ENCODE measurements around the gene REX1BD.
"Not testable (repeated sequence)": the region's sequence is repeated elsewhere in the genome, so short reads cannot be mapped to it uniquely, and the experiment has no call there.

REX1BD gene

GRCh38 chr19:18580311-18580710 is 8.3 kb upstream of the REX1BD start:
- no peak for DNase-seq

GRCh38 chr19:18586306-18586705 is 2.3 kb upstream of the REX1BD start:
- DNase-seq: no peak

- DNase-seq: no peak
These were observed 1.0 kb upstream of the REX1BD start for GRCh38 chr19:18587561-18587960.

- no peak for DNase-seq
These were observed 512 bp upstream of the REX1BD start for GRCh38 chr19:18587962-18588610.

- peak in 1 of 2 donors; percentile 61 for DNase-seq
These were observed 1.0 kb downstream of the REX1BD start for GRCh38 chr19:18589380-18590272.

GRCh38 chr19:18590273-18591272 is 2.0 kb downstream of the REX1BD start:
- peak; percentile 77 to 80 for DNase-seq

GRCh38 chr19:18591735-18592385 is 3.3 kb downstream of the REX1BD start:
- DNase-seq: no peak

- not testable (repeated sequence) for DNase-seq
These were observed 4.1 kb downstream of the REX1BD start for GRCh38 chr19:18592732-18593131.

GRCh38 chr19:18593367-18594095 is 4.9 kb downstream of the REX1BD start:
- no peak for DNase-seq

GRCh38 chr19:18594096-18594823 is 5.7 kb downstream of the REX1BD start:
- peak in 1 of 2 donors; percentile 24 for DNase-seq

GRCh38 chr19:18594824-18595373 is 6.3 kb downstream of the REX1BD start:
- DNase-seq: no peak

- DNase-seq: no peak
These were observed 6.9 kb downstream of the REX1BD start for GRCh38 chr19:18595475-18595874.

GRCh38 chr19:18596752-18597157 is 8.2 kb downstream of the REX1BD start:
- no peak for DNase-seq

GRCh38 chr19:18597809-18598660 is 9.4 kb downstream of the REX1BD start:
- DNase-seq: no peak

- DNase-seq: no peak
These were observed 10.9 kb downstream of the REX1BD start for GRCh38 chr19:18599485-18599884.

- DNase-seq: not testable (repeated sequence)
These were observed 12.2 kb downstream of the REX1BD start for GRCh38 chr19:18600692-18601397.

- DNase-seq: no peak
These were observed 13.3 kb downstream of the REX1BD start for GRCh38 chr19:18601875-18602274.

GRCh38 chr19:18603255-18603957 is 14.8 kb downstream of the REX1BD start:
- DNase-seq: no peak
